ENCODE data around the gene CCM2.

- no peak for TF ChIP-seq CTCF (IDR thresholded peaks at IDR 0.05)
- TF ChIP-seq POLR2A (IDR thresholded peaks at IDR 0.05), result no peak
Measured at GRCh38 chr7:45007571-45008328, 7.7 kb downstream of the CCM2 start.

Data from ovary (tissue), 3 donors.